NCI-H187 treated with DMSO at 0.1 percent for 48 hours (cell line): Measurements from ENCODE around the gene SLC2A9.
"Not testable (repeated sequence)": the region's sequence is repeated elsewhere in the genome, so short reads cannot be mapped to it uniquely, and the experiment has no call there.

ENCODE experiments used
- DNase-seq: peaks from one replicate; lab custom pipeline; 2025; lab: John Stamatoyannopoulos, UW

SLC2A9 gene

GRCh38 chr4:9996319-9997110 is 24.8 kb downstream of the SLC2A9 start:
- DNase-seq: no peak

DNA sequence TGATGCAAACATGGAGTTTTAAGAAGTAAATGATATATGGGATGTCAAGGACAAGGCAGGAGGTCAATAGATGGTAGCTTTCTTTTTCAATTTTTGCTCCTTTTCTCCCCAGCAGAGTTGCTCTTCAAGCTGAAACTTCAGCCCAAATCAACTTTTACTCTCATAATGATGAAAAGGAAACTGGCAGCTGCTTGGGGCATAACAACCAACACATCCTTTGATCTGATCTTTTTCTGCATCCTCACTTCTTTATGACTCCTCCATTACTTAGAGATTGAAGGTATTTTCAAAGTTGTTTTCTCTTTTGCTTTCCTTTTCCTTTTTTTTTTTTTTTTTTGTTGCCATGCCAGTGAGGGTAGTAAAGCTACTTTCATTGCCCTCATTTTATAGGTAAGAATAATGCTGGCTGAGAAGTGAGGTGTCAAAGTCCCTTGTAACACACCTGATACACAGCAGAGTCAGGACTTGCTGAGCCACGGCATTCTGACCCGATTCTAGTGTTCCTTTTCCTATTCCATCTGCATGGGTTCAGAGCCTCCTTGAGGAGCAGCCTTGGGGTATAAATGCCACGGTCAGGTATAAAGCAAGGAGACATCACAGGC is 26.9 kb downstream of the SLC2A9 start:
- no peak for DNase-seq

DNA sequence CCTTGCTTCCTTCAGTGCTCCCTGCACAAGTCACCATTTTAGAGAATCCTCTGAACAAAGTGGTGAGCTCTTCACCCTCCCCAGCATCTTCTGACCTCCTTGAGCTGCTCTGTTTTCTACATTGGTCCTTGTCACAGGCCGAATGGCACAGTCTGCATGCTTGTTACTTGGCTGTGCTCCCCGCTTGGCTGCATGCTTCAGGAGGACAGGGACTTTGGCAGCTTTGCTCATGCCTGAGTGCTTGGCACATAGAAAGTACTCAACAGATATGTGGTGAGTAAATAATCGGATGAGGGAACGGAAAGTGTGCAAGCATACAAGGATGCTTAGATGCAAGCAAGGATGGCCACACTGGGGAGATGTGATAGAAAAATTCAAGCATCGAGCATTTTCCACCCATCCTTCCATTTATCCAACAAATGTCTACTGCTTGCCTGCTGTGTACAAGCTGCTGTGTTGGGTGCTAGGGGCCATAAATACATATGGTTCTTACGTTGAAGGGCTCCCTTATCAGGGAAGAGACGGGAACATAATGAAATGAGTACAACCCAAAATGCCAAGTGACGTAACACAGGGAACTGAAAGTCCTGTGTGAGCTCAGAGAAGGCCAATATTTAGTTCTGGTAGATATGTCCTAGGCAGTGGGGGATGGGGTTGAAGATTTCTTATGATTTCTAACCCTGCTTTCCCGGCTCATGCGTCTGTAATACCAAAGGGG is 31.2 kb downstream of the SLC2A9 start:
- DNase-seq: no peak

GRCh38 chr4:9988933-9989332 is 32.4 kb downstream of the SLC2A9 start:
- DNase-seq: no peak

DNA sequence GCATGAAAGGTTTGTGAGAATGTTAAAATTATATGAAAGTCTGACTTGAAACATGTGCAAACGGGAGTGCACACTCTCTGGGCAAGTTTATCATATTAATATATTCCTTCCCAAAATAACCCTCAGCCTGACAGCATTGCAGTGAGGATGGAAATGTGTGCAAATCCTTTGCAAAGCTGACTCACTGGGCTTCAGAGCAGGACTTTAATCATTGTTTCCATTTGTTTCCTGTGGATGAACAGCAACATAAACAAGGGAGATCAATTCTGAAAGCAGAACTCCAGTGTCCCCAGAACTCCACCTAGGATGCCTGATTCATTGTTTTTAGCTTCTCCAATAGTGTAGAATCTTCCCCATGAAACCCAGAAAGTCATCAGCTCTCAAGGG is 32.9 kb downstream of the SLC2A9 start:
- no peak for DNase-seq

- no peak for DNase-seq
These were observed 33.4 kb downstream of the SLC2A9 start for GRCh38 chr4:9987749-9988362.

DNA sequence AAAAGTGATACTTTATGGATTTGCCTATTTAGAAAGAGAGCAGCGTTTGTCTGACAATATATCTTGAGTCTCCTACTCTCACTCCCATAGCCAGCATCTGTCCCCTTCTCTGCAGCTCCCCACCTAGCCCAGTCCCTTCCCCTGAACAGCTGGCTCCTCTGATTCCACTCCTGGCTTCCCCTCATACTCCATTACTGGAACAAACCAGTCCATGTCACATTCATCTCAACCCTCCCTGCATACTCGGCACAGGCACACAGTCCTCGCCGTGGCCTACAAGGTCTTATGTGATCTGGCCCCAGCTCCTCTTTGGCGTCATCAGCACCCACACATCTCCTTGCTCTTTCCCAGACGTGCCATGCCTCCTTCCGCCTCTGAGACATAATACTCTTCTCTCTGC is 36.7 kb downstream of the SLC2A9 start:
- no peak for DNase-seq

GRCh38 chr4:9983211-9983610 is 38.1 kb downstream of the SLC2A9 start:
- no peak for DNase-seq

DNA sequence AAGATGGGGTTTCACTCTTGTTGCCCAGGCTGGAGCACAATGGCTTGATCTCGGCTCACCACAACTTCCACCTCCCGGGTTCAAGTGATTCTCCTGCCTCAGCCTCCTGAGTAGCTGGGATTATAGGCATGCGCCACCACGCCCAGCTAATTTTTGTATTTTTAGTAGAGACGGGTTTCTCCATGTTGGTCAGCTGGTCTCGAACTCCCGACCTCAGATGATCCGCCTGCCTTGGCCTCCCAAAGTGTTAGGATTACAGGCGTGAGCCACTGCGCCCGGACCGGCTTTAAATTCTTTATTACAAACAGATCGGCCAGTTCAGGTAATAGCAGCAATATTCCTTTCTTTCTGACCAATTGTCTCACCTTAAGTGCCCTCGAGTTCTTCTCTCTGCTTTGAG is 39.4 kb downstream of the SLC2A9 start:
- not testable (repeated sequence) for DNase-seq

DNA sequence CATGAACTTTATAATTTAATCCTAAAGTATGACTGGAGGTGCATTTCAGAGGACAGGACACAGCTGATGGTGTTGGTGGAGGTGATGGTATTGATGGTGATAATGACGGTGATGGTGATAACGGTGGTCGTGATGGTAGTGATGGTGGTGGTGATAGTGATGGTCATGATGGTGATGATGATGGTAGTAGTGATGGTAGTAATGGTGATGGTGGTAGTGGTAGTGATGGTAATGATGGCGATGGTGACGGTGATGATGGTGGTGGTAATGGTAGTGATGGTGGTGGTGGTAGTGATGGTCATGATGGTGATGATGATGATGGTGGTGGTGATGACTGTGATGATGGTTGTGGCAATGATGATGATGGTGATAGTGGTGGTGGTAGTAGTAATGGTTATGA is 40.4 kb downstream of the SLC2A9 start:
- DNase-seq: no peak

DNA sequence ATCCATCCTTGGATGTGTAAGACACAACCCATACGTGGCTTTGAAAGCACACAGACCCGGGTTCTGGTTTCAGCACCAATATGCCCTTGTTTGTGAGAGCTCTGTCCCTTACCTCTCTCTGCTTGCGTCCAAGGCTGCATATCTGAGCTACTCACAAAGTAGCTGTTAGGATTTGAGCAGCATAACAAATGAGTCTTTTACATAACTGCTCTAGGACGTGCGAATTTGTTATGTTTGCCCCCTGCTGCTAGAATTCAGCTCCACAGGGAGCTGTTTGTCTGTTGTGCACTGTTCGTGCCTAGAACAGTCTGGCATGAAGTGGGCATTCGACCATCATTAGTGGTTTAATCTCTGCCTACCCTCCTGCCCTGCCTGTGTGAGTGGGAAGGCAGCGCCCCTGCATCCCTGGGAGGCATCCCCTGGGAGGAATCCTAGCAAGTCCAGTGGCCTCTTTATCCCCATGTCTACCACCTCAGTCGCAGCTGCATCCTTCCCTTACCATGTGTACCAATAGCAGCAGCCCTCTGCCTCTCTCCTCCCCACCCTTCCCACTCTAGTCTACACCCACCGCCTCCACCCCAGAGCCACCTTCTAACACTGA is 42.1 kb downstream of the SLC2A9 start:
- DNase-seq: no peak

DNA sequence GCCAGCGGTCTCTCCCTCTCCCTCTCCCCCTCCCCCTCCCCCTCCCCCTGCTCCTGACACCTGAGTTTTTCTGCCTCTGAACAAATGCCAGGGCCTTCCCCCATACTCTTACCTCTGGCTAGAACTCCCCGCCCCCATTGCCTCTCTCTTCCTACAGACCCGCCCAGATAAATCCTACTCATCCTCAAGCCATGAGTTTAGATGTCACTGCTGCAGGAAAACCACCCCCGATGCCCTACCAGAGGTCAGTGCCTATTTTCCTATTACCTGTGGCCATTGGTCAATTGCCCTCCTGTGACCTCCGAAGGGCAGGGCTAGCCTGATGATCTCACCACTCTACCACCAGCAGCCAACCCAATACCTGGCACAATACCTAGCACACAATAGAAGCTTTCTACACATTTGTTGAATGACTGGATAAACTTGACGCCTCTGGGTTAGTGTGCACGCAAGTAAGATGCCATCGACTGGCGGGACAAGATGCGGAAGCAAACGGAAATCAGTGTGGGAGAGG is 43.7 kb downstream of the SLC2A9 start:
- DNase-seq: no peak

GRCh38 chr4:9976781-9977180 is 44.5 kb downstream of the SLC2A9 start:
- no peak for DNase-seq

DNA sequence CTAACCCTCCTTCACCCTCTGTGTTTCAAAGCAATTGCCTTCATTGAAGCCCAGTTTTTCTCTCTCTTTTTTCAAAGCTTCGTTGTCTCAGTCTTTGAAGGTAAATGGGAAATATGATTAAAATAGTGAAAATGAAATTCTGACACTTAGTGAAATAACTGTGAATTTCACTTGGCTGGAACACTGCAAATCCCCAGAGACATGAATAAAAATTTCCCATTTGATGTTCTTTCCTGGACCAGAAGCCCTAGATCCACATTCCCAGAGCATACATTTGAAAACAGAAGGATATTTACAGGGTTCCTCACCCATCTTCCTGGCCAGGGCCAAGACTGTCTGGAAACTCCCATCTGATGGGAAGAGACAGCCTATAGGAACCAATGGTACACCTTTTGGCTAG is 45.0 kb downstream of the SLC2A9 start:
- no peak for DNase-seq

- no peak for DNase-seq
These were observed 49.6 kb downstream of the SLC2A9 start for GRCh38 chr4:9971711-9972110.

GRCh38 chr4:9970399-9971011 is 50.8 kb downstream of the SLC2A9 start:
- no peak for DNase-seq

DNA sequence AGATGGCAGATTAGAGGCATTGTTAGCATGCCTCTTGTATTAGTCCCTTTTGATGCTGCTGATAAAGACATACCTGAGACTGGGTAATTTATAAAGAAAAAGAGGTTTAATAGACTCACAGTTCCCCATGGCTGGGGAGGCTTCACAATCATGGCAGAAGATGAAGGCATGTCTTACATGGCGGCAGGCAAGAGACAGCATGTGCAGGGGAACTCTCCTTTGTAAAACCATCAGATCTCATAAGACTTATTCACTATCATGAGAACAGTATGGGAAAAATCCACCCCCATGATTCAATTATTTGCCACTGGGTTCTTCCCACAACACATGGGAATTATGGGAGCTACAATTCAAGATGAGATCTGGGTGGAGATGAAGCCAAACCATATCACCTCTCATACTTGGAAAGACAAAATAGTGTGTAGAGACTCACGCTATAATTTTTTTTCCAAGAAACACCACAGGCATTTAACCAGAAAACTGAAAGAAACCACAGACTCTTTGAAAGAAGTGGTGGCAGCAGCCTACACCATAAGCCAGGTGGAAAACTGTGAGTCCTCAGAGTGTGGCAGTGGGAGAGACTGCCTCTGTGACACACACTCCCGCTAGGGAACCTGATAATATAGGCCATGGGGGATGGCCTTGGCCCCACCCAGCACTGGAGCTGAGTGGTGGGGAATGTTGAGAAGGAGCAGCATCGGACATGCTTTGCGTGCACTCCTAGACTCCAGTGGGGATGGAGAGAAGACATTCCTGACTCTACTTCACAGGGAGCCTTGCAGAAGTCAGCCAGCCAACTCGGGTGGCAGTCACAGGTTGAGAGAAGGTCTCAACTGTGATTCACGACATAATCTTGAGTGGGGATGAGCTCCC is 51.5 kb downstream of the SLC2A9 start:
- DNase-seq: no peak

DNA sequence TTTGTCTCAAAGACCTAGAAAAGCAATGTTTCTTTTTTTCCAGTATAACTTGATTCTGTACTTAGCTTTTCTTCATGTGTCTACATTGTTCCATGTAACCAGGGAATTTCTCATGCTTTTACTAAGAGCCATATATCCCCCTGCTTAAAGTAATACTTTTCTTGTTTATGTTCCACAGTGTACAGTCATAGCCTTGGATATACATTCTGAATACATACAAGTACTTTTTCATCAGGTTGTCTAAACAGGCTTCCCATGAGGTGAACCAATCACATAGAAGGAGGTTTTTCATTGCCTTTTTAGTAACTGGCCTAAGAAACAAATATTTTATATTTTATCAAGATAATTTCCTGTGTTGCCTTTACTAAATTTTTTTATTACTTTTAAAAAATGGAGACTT is 52.8 kb downstream of the SLC2A9 start:
- no peak for DNase-seq

DNA sequence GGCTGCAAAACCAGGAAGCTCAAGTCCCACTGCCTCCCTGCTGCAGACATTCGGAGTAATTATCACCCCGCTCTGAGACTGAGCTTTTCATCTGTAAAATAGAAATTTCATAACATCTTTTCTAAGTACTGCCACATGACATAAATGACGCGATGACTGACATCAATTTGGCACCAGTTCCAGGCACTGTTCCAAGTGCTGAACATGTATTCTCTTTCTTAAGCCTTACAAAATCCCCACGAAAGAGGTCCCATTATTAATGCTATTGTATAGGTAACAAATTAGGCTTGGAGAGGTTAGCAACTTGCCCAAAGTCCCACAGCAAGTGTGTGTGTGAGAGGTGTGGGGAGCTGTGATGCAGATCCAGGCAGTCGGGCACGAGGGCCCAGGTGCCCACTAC is 56.4 kb downstream of the SLC2A9 start:
- no peak for DNase-seq

DNA sequence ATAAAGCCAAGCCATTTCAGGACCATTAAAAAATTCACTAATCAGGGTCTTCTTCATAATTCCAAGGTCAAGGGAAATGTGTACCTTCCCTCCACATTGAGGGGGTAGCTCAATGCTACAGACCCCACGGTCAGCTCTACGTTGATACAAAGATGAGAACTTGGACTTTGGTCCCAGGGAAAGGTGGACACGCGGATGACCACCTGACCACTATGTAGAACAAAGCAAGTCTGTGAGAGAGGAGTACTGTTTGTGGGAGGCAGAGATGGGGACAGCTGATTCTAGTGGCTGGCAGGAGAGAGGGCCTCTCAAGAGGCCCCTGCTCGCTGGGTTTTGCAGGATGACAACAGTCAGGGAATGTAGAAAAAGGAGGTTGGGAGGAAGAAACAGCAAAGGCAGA is 58.0 kb downstream of the SLC2A9 start:
- no peak for DNase-seq
